ENCODE results near the gene STARD13. TPM values are rescaled to one million over a fixed set of nuclear protein-coding genes. Genes with fewer than 3 reads are reported as not detected.

Gene STARD13
- total RNA-seq, 1 experiment from 2014 or later: 4.1 TPM

- ChIA-PET CTCF (no interaction called here), POLR2A (no interaction called here), RAD21 (ENCODE audit: low non-redundant PET in 1 of 2, low total read pairs in 2 of 2, uncharacterized antibody in 2 of 2, unreplicated experiment in 2 of 2) (no interaction called here)
- Histone ChIP-seq H3K9me2 (ENCODE audit: insufficient read depth) (no peaks in the 10 kb centered on the region), H3K9ac (ENCODE audit: low read length) (no peak overlapping the region), H3K4me2 (ENCODE audit: low read length) (no peak overlapping the region), H4K20me1 (ENCODE audit: insufficient read depth) (no peaks in the 10 kb centered on the region), H3K27me3 (ENCODE audit: insufficient read depth, low read length) (no peaks in the 10 kb centered on the region), H3K4me1 (ENCODE audit: control insufficient read depth in 1 of 2, insufficient read depth in 2 of 2, low read length in 2 of 2) (no peaks in the 10 kb centered on the region), H3K4me3 (replicated peaks in 1 of 2; ENCODE audit: low read depth in 1 of 2, low read length in 2 of 2) (no peak overlapping the region), H3K79me2 (ENCODE audit: insufficient read depth, low read length) (no peaks in the 10 kb centered on the region), H3K27ac (ENCODE audit: low read depth, low read length) (no peak overlapping the region), H3K36me3 (ENCODE audit: control insufficient read depth in 1 of 2, insufficient read depth in 2 of 2, low read length in 2 of 2) (no peaks in the 10 kb centered on the region), H3K9me3 (ENCODE audit: control insufficient read depth in 1 of 2, insufficient read depth in 1 of 2, low read depth in 1 of 2, low read length in 2 of 2) (no peaks in the 10 kb centered on the region), H2AFZ (ENCODE audit: low read depth, low read length, poor library complexity, severe bottlenecking) (no peak overlapping the region)
- no TSS peak for BruUV-seq (replicated peaks)
- TF ChIP-seq FOSL1 (IDR thresholded peaks at IDR 0.05; ENCODE audit: low read depth): no peak
- no peak for TF ChIP-seq ATF3 (IDR thresholded peaks at IDR 0.05)
- no peak for TF ChIP-seq YY1 (IDR thresholded peaks at IDR 0.05; ENCODE audit: extremely low read depth, insufficient replicate concordance, low read depth, low read length)
- TF ChIP-seq TCF7L2 (IDR thresholded peaks at IDR 0.05; ENCODE audit: borderline replicate concordance, extremely low read depth, insufficient read depth, insufficient read length): no peak
- no peak for TF ChIP-seq ZFX (IDR thresholded peaks at IDR 0.05)
- no peak for TF ChIP-seq ZNF274 (IDR thresholded peaks at IDR 0.05; ENCODE audit: low read depth, low read length)
- TF ChIP-seq SP1 (IDR thresholded peaks at IDR 0.05; ENCODE audit: low read depth): no peak
- no peak for TF ChIP-seq CBX3 (IDR thresholded peaks at IDR 0.05; ENCODE audit: low read depth)
- TF ChIP-seq EGR1 (IDR thresholded peaks at IDR 0.05; ENCODE audit: low read depth): no peak
- no peak for TF ChIP-seq POLR2AphosphoS5 (IDR thresholded peaks at IDR 0.05; ENCODE audit: low read depth, low read length)
- TF ChIP-seq, protein P1, sequence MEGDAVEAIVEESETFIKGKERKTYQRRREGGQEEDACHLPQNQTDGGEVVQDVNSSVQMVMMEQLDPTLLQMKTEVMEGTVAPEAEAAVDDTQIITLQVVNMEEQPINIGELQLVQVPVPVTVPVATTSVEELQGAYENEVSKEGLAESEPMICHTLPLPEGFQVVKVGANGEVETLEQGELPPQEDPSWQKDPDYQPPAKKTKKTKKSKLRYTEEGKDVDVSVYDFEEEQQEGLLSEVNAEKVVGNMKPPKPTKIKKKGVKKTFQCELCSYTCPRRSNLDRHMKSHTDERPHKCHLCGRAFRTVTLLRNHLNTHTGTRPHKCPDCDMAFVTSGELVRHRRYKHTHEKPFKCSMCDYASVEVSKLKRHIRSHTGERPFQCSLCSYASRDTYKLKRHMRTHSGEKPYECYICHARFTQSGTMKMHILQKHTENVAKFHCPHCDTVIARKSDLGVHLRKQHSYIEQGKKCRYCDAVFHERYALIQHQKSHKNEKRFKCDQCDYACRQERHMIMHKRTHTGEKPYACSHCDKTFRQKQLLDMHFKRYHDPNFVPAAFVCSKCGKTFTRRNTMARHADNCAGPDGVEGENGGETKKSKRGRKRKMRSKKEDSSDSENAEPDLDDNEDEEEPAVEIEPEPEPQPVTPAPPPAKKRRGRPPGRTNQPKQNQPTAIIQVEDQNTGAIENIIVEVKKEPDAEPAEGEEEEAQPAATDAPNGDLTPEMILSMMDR (IDR thresholded peaks at IDR 0.05 in 2 of 3, conservative IDR thresholded peaks at IDR 0.05 in 1 of 3; ENCODE audit: borderline replicate concordance in 1 of 3, insufficient read depth in 1 of 3, low read depth in 2 of 3, low read length in 2 of 3): no peak
- TF ChIP-seq JUND (IDR thresholded peaks at IDR 0.05): no peak
- TF ChIP-seq MAX (IDR thresholded peaks at IDR 0.05): no peak
- TF ChIP-seq EZH2 (IDR thresholded peaks at IDR 0.05): no peak
- TF ChIP-seq SIN3A (IDR thresholded peaks at IDR 0.05; ENCODE audit: low read depth): no peak
- ATAC-seq (no peak), DNase-seq (ENCODE audit: low read depth, low spot score) (no peak)
- intact Hi-C loops (cut with micrococcal nuclease): no loop called here
Measured at GRCh38 chr13:33313504-33313903, 27.9 kb upstream of the STARD13 start.
